ENCODE results near the gene ELOA.
A peak's percentile ranks its signal among the peaks of the same experiment; 100 is the strongest.
"Not testable (repeated sequence)": the region's sequence is repeated elsewhere in the genome, so short reads cannot be mapped to it uniquely, and the experiment has no call there.

ELOA gene, protein sequence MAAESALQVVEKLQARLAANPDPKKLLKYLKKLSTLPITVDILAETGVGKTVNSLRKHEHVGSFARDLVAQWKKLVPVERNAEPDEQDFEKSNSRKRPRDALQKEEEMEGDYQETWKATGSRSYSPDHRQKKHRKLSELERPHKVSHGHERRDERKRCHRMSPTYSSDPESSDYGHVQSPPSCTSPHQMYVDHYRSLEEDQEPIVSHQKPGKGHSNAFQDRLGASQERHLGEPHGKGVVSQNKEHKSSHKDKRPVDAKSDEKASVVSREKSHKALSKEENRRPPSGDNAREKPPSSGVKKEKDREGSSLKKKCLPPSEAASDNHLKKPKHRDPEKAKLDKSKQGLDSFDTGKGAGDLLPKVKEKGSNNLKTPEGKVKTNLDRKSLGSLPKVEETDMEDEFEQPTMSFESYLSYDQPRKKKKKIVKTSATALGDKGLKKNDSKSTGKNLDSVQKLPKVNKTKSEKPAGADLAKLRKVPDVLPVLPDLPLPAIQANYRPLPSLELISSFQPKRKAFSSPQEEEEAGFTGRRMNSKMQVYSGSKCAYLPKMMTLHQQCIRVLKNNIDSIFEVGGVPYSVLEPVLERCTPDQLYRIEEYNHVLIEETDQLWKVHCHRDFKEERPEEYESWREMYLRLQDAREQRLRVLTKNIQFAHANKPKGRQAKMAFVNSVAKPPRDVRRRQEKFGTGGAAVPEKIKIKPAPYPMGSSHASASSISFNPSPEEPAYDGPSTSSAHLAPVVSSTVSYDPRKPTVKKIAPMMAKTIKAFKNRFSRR

DNA sequence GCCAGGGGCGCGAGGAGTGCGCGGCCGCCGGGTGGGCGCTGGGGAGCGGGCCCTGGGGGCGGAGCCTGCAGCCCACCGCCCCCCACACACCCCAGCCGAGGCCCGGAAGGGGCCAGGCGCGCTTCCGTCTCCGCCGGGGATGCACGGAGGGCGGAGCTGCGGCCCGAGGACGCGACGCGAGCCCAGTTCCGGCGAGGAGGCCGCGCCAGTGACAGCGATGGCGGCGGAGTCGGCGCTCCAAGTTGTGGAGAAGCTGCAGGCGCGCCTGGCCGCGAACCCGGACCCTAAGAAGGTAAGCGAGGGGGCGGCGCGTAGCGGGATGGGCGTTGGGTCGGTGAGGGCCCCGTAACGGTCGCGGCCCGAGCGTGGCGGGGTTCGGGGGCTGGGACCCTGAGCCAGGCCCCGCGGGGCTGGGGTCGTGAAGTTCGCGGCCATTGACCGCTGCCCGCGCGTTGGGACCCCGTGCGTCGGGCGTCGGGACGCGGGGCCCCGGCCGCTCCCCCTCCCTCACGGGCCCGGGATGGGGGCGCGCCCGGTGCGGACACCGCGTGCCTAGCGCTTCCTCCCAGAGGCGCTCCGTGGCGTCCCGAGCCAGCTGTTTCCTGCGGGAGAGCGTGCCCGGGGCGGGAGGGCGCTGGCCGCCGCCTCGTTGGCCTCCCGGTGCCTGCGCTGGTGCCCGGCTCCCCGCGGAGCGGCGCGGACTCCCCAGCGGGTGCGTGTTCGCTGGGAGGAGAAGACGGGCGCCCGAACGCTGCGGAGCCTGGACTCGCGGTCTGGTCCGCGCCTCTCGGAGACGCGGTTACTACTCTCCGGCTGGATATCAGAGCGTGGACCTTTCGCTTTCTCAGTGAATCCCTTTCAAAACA, at the start of gene ELOA:
Gene ELOA (plus strand): TSS at position 185 of the 866 bp plus-strand sequence. CDS start 33 bp downstream, at position 218.
- DNase-seq = peak; percentile 61

GRCh38 chr1:23693599-23693998, 49.7 kb upstream of the ELOA start:
- no peak for DNase-seq

GRCh38 chr1:23694371-23694770, 48.9 kb upstream of the ELOA start:
- no peak for DNase-seq

DNA sequence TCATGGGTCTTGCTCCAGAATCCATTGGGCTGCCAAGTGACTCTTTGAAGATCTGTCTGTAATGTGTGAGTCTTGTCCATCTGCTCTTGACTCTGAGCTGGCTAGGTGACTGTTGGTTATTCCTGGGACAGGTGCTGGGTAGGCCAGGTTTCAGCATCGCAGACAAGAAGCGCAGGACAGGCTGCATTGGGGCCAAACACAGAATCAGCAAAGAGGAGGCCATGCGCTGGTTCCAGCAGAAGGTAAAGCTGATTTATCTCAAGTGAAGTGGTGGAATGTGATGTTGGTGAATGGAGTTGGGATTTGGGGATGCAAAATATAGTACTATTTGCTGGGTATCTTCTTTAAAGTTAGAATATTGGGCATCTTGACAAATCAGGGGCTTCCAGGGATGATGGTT, 47.6 kb upstream of the ELOA start:
- no peak for DNase-seq

- no peak for DNase-seq
Observed at GRCh38 chr1:23696335-23696989, 46.8 kb upstream of the ELOA start.

GRCh38 chr1:23698466-23698865, 44.8 kb upstream of the ELOA start:
- DNase-seq = no peak

- no peak for DNase-seq
Observed at GRCh38 chr1:23699280-23700179, 43.7 kb upstream of the ELOA start.

- no peak for DNase-seq
Observed at GRCh38 chr1:23701310-23701709, 42.0 kb upstream of the ELOA start.

GRCh38 chr1:23701996-23702395, 41.3 kb upstream of the ELOA start:
- no peak for DNase-seq

DNA sequence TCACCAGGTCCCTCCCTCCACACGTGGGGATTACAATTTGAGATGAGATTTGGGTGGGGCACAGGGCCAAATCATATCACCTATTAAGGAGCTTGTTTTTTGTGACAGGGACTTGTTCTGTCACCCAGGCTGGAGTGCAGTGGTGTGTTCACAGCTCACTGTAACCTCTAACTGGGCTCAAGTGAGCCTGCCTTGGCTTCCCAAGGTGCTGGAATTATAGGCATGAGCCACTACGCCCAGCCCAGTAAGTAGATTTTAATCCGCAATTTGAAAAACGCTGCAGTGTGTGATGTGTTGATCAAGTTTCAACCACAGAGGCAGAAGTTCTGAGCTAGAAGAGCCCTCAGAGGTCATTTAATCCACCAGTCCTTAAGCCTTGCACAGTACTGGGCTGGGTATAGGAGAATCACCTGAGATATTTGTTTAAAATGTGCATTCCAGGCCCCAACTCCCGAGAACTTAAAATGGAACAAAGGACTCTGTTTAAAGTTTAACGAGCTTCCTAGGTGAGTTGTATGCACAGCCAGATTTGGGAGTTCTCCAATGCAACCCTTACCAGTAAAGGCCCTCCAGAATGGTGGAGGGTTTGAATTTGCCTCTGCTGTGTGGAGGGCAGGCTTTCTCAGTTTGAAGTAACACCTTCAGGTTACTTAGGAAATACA, 38.3 kb upstream of the ELOA start:
- DNase-seq = no peak

GRCh38 chr1:23709229-23709628, 34.0 kb upstream of the ELOA start:
- no peak for DNase-seq

GRCh38 chr1:23718482-23718881, 24.8 kb upstream of the ELOA start:
- no peak for DNase-seq

- DNase-seq = no peak
Observed at GRCh38 chr1:23719162-23719820, 24.0 kb upstream of the ELOA start.

DNA sequence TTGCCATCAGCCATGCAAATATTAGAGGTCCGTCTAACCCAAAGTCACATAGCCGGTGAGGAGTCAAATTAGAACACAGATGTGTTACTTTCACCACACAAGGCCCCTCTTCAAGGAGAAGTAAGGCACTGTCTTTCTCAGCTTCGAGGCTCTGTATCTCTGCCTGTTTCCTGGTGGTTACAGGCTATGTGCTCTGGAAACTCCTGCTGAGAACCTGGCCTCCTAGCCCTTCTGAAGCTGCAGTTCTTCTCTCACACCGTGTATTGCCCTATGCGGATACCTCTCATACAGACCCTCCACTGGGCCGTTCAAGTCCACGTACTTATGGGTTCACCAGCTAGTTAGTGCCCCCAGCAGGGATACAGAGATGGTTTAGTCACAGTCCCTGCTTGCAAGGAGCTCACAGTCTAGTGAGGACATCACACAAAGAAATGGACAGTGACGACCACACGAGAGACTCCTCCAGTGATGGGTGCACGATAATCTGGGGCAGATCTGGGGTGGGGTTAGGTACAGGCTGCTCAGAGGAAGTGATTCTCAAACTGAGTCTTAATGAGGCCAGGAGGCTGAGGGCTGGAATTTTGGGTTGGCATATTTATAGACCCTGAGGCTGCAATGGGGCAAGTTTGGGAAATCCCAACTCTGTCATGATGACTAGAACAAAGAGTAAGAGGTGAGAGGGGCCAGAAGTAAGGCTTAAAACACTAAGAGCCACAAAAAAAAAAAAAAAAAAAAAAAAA, 22.8 kb upstream of the ELOA start:
- no peak for DNase-seq

GRCh38 chr1:23722652-23723051, 20.6 kb upstream of the ELOA start:
- no peak for DNase-seq

DNA sequence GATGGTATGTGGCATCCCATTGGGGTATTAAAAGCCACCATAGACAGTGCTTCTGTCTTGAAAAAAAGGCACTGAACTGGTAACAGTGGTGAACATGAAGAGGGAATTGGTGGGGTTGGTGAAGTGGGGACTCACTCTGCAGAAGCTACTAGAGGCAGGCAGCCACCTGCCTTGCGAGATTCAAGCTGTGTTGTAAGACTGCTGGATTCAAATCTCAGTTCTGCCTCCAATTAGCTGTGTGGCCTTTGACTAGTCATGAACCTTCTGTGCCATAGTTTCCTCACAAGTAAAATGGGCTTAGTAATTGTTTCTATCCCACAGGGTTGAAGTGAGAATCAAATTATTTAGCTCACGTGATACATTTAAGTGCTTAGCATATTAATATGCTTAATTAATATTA, 16.6 kb upstream of the ELOA start:
- DNase-seq = no peak

DNA sequence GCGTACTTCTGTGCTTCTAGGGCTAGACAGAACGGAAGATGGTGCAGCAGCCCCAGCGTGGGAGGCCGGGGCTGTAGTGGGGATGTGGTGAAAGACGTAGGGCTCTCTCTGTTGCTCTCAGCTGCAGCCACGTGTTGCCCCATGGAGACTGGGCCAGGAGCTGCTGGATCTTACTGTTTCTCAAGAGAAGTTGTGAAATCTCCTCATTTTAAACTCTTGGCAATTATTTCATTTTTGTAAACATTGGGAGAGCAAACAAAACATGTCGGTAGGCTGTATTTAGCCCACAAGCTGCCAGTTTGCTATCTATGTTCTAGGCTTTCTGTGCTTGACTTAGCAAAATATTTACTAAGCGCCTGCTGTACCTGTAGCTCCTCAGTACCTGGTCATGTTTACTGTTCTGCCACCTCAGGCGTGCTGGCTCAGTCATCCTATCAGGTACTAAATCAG, 15.9 kb upstream of the ELOA start:
- DNase-seq = no peak

DNA sequence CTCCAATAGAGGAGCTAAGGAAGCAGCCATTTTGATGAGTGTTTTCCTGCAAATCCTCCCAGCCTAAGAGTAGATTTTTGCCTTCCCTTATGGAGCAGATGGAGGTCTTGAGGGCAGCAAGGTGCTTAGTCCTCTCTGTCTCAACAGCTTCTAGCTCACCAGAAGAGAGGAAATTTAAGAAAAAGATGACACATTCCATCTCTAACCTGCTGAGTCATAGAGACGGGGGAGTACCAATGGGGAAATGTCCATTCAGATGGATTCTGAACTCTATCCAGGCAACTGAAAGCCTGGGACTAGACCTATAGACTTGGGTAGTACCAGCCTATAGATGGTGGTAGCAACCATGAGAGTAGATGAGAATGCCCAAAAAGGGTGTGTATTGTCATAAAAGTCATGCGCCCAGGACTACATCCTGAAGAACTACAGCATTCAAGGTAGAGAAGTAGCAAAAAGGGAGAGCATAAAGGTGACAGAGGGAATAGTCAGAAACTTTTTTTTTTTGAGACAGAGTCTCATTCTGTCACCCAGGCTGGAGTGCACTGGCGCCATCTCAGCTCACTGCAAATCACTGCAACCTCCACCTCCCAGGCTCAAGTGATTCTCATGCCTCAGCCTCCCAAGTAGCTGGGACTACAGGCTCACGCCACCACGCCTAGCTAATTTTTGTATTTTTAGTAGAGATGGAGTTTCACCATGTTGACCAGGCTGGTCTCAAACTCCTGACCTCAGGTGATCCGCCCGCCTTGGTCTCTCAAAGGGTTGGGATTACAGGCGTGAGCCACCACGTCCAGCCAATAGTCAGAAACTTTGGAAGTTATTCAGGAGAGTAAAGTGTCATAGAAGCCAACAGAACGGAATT, 10.7 kb upstream of the ELOA start:
- no peak for DNase-seq

- not testable (repeated sequence) for DNase-seq
Observed at GRCh38 chr1:23733281-23733680, 10.0 kb upstream of the ELOA start.

All from KG1 (cell line).